ENCODE data around the gene ZMIZ1. TPM values are rescaled to one million over a fixed set of nuclear protein-coding genes. Genes with fewer than 3 reads are reported as not detected.

The ZMIZ1 gene
- total RNA-seq, 1 donor from 2014 or later: 85.2 TPM

GRCh38 chr10:79308016-79308415, 239.2 kb downstream of the ZMIZ1 start:
- TF ChIP-seq, protein P1, sequence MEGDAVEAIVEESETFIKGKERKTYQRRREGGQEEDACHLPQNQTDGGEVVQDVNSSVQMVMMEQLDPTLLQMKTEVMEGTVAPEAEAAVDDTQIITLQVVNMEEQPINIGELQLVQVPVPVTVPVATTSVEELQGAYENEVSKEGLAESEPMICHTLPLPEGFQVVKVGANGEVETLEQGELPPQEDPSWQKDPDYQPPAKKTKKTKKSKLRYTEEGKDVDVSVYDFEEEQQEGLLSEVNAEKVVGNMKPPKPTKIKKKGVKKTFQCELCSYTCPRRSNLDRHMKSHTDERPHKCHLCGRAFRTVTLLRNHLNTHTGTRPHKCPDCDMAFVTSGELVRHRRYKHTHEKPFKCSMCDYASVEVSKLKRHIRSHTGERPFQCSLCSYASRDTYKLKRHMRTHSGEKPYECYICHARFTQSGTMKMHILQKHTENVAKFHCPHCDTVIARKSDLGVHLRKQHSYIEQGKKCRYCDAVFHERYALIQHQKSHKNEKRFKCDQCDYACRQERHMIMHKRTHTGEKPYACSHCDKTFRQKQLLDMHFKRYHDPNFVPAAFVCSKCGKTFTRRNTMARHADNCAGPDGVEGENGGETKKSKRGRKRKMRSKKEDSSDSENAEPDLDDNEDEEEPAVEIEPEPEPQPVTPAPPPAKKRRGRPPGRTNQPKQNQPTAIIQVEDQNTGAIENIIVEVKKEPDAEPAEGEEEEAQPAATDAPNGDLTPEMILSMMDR (IDR thresholded peaks at IDR 0.05; ENCODE audit: unreplicated experiment): no peak
- Mint-ChIP-seq H3K27me3 (no peaks in the 10 kb centered on the region), H3K9me3 (ENCODE audit: low read depth) (no peaks in the 10 kb centered on the region), H3K4me1 (ENCODE audit: low read depth) (no peaks in the 10 kb centered on the region), H3K27ac (peak overlapping the region; percentile 18), H3K4me3 (ENCODE audit: low read depth) (no peak overlapping the region), H3K36me3 (ENCODE audit: insufficient read depth) (peaks cover 13% of the 10 kb centered on the region)
- DNase-seq (ENCODE audit: low spot score, unreplicated experiment): no peak

DNA sequence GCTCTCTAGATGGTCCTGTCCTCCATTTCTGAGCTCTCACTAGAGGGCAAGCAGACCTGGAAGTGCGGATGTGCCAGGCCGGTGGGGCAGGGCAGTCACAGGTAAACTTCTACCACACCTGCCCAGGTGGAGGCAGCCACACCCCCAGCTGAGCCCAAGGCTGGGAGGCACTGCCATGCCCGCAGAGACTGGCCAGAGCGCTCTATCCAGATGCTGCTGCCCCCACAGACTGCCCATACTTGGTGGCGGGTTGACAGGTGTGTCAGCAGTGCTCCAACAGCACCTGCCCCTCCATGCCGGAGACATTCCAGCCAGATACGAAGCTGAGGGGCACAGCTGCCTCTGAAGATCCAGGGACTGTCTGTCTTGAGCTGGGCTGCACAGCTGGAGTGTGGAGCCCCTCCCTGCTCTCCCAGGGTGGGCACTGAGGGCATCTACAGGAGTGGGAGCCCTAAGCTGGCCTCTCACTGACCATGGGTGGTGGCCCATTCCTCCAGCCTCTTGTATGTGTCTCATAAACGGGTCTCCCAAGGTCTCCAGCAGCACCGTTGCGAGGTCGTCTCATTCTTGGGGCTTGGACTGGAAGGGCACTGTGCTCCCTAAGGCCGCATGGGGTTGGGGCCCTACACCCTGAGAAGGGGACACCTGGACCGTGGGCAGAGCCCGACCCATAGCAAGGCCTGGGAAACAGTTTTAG, 240.4 kb downstream of the ZMIZ1 start:
- Mint-ChIP-seq H3K36me3 (ENCODE audit: insufficient read depth) (peaks cover 13% of the 10 kb centered on the region), H3K4me1 (ENCODE audit: low read depth) (no peaks in the 10 kb centered on the region), H3K27me3 (no peaks in the 10 kb centered on the region), H3K27ac (no peak overlapping the region), H3K4me3 (ENCODE audit: low read depth) (no peak overlapping the region), H3K9me3 (ENCODE audit: low read depth) (no peaks in the 10 kb centered on the region)
- TF ChIP-seq, protein P1 (IDR thresholded peaks at IDR 0.05; ENCODE audit: unreplicated experiment): no peak
- DNase-seq (ENCODE audit: low spot score, unreplicated experiment): no peak

DNA sequence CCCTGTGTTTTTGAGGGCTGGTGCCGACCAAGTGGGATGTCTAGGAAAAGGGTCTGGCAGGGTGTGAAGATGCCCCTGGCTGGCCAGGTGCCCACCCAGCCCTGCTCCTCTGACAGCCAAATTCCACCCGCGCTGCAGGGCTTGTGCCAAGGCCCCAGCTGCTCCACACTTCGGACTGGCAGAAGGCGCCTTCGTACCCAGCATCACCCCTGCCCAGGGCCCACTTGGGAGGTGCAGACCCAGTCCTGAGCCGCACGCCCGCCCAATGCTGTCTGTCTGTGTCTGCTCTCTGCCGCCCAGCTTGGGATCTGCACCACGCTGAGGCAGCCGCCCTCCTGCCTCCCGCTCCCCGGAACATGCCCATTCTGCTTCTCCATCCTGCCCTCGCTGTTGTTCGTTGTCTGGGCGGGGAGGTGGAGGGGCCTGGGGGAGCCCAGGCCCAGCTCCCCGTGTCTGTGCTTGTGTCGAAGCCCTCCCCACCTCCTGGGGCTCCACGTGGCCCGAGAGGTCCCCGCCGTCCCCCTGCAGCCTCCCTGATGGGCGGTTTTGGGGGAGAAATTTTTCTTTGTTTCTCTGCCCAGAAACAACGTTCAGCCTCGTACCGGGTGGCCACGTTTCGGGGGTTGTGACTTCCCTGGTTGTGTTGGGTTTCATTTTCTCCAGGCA, 241.6 kb downstream of the ZMIZ1 start:
- Mint-ChIP-seq H3K27ac (peak overlapping the region; percentile 65), H3K4me1 (ENCODE audit: low read depth) (no peaks in the 10 kb centered on the region), H3K9me3 (ENCODE audit: low read depth) (no peaks in the 10 kb centered on the region), H3K27me3 (no peaks in the 10 kb centered on the region), H3K4me3 (ENCODE audit: low read depth) (no peak overlapping the region), H3K36me3 (ENCODE audit: insufficient read depth) (peaks cover 13% of the 10 kb centered on the region)
- DNase-seq (ENCODE audit: low spot score, unreplicated experiment): no peak
- TF ChIP-seq, protein P1 (IDR thresholded peaks at IDR 0.05; ENCODE audit: unreplicated experiment): no peak

- TF ChIP-seq, protein P1 (IDR thresholded peaks at IDR 0.05; ENCODE audit: unreplicated experiment): no peak
- Mint-ChIP-seq H3K27me3 (no peaks in the 10 kb centered on the region), H3K36me3 (ENCODE audit: insufficient read depth) (peaks cover 18% of the 10 kb centered on the region), H3K4me1 (ENCODE audit: low read depth) (no peaks in the 10 kb centered on the region), H3K9me3 (ENCODE audit: low read depth) (no peaks in the 10 kb centered on the region), H3K27ac (peak overlapping the region; percentile 65), H3K4me3 (ENCODE audit: low read depth) (no peak overlapping the region)
- no peak for DNase-seq (ENCODE audit: low spot score, unreplicated experiment)
Measured at GRCh38 chr10:79310911-79311573, 242.3 kb downstream of the ZMIZ1 start.

- Mint-ChIP-seq H3K36me3 (ENCODE audit: insufficient read depth) (peaks cover 18% of the 10 kb centered on the region), H3K27ac (peak overlapping the region; percentile 7), H3K27me3 (no peaks in the 10 kb centered on the region), H3K4me1 (ENCODE audit: low read depth) (no peaks in the 10 kb centered on the region), H3K4me3 (ENCODE audit: low read depth) (no peak overlapping the region), H3K9me3 (ENCODE audit: low read depth) (no peaks in the 10 kb centered on the region)
- TF ChIP-seq, protein P1 (IDR thresholded peaks at IDR 0.05; ENCODE audit: unreplicated experiment): no peak
- DNase-seq (ENCODE audit: low spot score, unreplicated experiment): no peak
Measured at GRCh38 chr10:79311581-79312407, 243.0 kb downstream of the ZMIZ1 start.
